Nephron (organoid): ENCODE measurements around the gene ZBTB16.

Experiments used
- H3K27ac Mint-ChIP-seq, 3 experiments: 2 replicates each; pipeline ENCODE4 v1.8.0; 2020; ENCODE audit warnings: mixed read lengths in 3 of 3, mild to moderate bottlenecking in 2 of 3, moderate library complexity in 1 of 3
- H3K27me3 Mint-ChIP-seq: 2 replicates; pipeline ENCODE4 v1.8.0; 2021; ENCODE audit warnings: low read depth, mild to moderate bottlenecking, moderate library complexity, mixed read lengths
- H3K36me3 Mint-ChIP-seq: 2 replicates; pipeline ENCODE4 v1.8.0; 2020; ENCODE audit warnings: low read depth, mixed read lengths
- H3K4me1 Mint-ChIP-seq: 2 replicates; pipeline ENCODE4 v1.8.0; 2020; ENCODE audit warnings: mixed read lengths
- H3K4me3 Mint-ChIP-seq, 3 experiments: 2 replicates each; pipeline ENCODE4 v1.8.0; 2020; ENCODE audit warnings: mild to moderate bottlenecking in 3 of 3, mixed read lengths in 3 of 3, moderate library complexity in 2 of 3
- H3K9me3 Mint-ChIP-seq: 2 replicates; pipeline ENCODE4 v1.8.0; 2020; ENCODE audit warnings: mixed read lengths
- CTCF ChIP-seq, 3 experiments: fragments of 200-600 bp; sonication (generic); IDR thresholded peaks; one replicate each; pipeline ENCODE4 v1.5.0; 2021; ENCODE audit warnings: antibody characterized with exemption in 3 of 3; ENCODE audit not compliant: unreplicated experiment in 3 of 3

ZBTB16 gene

GRCh38 chr11:114221037-114221436 is 161.5 kb downstream of the ZBTB16 start:
- H3K27me3 Mint-ChIP-seq: peaks cover 33% of the 10 kb centered on the region
- H3K9me3 Mint-ChIP-seq: no peaks in the 10 kb centered on the region
- peaks cover 4% of the 10 kb centered on the region for H3K4me1 Mint-ChIP-seq
- no peak for TF ChIP-seq CTCF (IDR thresholded peaks at IDR 0.05; ENCODE audit: unreplicated experiment in 3 of 3)
- H3K36me3 Mint-ChIP-seq: no peaks in the 10 kb centered on the region
- H3K27ac Mint-ChIP-seq: no peak overlapping the region
- H3K4me3 Mint-ChIP-seq: no peak overlapping the region

DNA sequence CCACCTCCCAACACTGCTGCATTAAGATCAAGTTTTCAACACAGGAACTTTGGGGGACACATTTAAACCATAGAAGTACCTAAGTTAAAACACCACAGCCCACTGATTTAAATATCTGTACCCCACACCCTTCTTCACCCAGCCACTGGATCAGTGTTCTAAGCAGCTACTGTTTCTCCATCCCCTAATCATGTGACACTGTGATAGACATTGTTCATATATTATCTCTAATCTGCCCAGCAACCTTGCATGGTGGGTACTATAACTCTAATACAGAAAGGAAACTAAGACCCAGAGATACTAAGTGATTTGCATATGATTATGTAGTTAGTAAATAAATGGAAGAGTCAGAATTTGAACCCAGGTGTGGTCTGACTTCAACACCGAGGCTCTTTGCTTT is 166.2 kb downstream of the ZBTB16 start:
- TF ChIP-seq CTCF (IDR thresholded peaks at IDR 0.05; ENCODE audit: unreplicated experiment in 3 of 3): no peak
- peaks cover 6% of the 10 kb centered on the region for H3K4me1 Mint-ChIP-seq
- H3K36me3 Mint-ChIP-seq: no peaks in the 10 kb centered on the region
- peaks cover 24% of the 10 kb centered on the region for H3K27me3 Mint-ChIP-seq
- H3K27ac Mint-ChIP-seq: no peak overlapping the region
- no peak overlapping the region for H3K4me3 Mint-ChIP-seq
- H3K9me3 Mint-ChIP-seq: no peaks in the 10 kb centered on the region

GRCh38 chr11:114226356-114226755 is 166.8 kb downstream of the ZBTB16 start:
- no peak overlapping the region for H3K4me3 Mint-ChIP-seq
- H3K9me3 Mint-ChIP-seq: no peaks in the 10 kb centered on the region
- H3K27ac Mint-ChIP-seq: no peak overlapping the region
- peaks cover 6% of the 10 kb centered on the region for H3K4me1 Mint-ChIP-seq
- H3K27me3 Mint-ChIP-seq: peaks cover 31% of the 10 kb centered on the region
- no peaks in the 10 kb centered on the region for H3K36me3 Mint-ChIP-seq
- no peak for TF ChIP-seq CTCF (IDR thresholded peaks at IDR 0.05; ENCODE audit: unreplicated experiment in 3 of 3)

- Mint-ChIP-seq H3K4me3 (no peak overlapping the region), H3K27me3 (peaks cover 42% of the 10 kb centered on the region), H3K9me3 (no peaks in the 10 kb centered on the region), H3K36me3 (no peaks in the 10 kb centered on the region), H3K4me1 (peaks cover 16% of the 10 kb centered on the region), H3K27ac (no peak overlapping the region)
- TF ChIP-seq CTCF (IDR thresholded peaks at IDR 0.05; ENCODE audit: unreplicated experiment in 3 of 3): no peak
Observed at GRCh38 chr11:114228435-114229411, 169.2 kb downstream of the ZBTB16 start.

- H3K4me3 Mint-ChIP-seq: no peak overlapping the region
- TF ChIP-seq CTCF (IDR thresholded peaks at IDR 0.05; ENCODE audit: unreplicated experiment in 3 of 3): no peak
- H3K36me3 Mint-ChIP-seq: no peaks in the 10 kb centered on the region
- no peak overlapping the region for H3K27ac Mint-ChIP-seq
- peaks cover 18% of the 10 kb centered on the region for H3K4me1 Mint-ChIP-seq
- peaks cover 50% of the 10 kb centered on the region for H3K27me3 Mint-ChIP-seq
- H3K9me3 Mint-ChIP-seq: no peaks in the 10 kb centered on the region
Observed at GRCh38 chr11:114230031-114230704, 170.7 kb downstream of the ZBTB16 start.
